Stimulated activated CD4-positive, alpha-beta T cell treated with anti-CD3 and anti-CD28 coated beads, Interleukin-12 subunit alpha, Interleukin-12 subunit beta, amount 100 ng/mL, for 48 hours (primary cell): ENCODE results near the gene CELA2A.

ENCODE experiments used
- DNase-seq, 3 donors: peaks; one replicate each; pipeline ENCODE4 v3.0.0-alpha.2; 2020; ENCODE audit warnings: low read depth in 2 of 3, low spot score in 1 of 3

Gene CELA2A

DNA sequence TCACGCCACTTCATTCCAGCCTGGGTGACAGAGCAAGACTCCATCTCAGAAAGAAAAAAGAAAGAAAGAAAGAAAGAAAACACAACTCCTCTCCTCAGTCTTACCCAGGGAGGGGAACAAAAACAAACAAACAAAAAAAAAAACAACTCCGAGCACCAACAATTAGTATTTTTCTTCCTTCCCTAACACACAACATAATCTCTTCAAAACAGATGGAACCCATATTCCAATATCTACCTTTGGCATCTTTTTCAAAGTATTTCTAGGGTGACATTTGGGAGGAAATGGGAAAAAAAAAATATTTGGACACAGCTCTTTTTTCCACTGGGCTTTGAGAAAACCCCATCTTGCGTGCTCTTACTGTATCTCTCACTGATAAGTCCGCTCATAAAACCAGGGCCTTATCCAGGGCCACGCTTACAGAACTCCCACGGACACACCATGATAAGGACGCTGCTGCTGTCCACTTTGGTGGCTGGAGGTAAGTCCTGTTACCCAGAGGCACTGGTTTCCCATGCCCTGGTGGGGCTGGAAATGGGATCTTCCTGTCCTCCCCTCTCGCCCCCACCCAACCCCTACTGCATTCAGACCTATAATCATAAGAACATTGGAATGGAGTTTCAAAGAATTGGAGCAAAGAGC lies at the start of gene CELA2A:
Gene CELA2A (plus strand): TSS at position 420 of the 642 bp plus-strand sequence. CDS start 22 bp downstream, at position 442.
- no peak for DNase-seq

DNA sequence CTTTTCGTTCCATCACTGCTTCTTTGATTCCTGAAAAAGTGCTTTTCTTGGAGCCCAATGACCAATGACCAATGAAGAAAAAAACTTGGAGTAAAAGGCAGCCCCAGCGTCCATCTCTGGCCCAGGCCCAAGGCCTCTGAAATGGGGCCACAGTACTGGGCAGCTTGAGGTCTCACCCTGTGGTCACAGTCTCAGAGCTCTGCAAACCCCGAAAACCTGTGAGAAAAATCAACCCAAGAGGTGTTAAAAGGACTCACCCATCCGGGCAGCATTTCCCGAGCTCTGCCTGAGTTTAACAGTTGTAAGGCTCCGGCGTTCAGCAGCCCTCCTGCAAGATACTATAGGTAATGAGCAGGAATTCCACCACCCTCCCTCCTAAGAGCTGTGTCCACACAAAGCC lies 49.0 kb upstream of the CELA2A start:
- no peak for DNase-seq

DNA sequence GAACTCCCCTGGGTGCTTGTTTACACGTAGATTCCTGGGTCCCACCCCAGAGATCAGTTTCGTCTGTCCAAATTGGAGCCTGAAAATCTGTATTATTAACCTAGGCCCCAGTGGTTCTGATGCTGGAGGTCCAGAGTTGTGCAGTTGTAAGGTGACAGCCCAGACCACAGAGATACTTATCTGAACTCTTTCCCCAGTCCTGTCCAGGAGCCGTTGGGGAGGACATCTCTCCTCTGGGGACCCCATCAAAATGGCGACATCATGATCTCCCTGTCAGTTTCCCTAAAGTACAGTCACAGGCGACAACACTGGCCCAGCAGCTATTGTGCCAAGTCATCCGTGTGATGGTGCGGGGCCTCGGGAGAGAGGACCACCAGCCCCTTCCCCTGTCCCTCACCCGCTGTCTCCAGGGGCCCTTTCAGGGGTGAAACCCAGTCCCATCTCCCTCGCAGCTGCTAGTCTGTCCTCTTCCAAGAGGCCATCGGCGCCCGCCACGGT lies 47.6 kb upstream of the CELA2A start:
- no peak for DNase-seq

DNA sequence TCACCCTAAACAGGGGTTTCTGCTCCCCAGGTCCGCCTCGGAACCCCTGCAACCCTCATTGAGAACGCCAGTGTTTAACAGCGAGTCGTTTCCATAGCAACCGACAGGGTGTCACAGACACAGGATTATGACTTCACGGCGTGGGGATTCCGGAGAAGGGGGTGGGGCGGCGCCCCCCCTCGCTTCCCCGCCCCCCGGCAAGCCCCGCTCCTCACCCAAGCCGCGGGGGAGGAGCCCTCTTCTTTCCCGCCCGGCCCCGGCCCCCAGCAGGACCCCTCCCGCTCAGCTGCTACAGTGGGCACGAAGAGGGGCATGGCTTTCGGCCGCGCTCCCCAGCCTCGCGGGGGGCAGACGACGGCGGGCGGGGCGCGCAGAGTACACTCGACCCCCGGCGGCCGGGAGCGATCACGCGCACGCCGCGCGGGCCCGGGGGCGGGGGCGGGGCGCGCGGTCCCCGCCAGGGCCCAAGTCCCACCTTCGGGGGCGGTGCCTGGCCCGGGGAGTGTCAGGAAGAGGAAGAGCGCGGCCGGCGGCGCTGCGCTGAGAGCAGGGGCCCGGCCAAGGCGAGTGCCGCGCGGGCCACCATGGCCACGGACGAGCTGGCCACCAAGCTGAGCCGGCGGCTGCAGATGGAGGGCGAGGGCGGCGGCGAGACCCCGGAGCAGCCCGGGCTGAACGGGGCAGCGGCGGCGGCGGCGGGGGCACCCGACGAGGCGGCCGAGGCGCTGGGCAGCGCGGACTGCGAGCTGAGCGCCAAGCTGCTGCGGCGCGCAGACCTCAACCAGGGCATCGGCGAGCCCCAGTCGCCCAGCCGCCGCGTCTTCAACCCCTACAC lies 46.9 kb upstream of the CELA2A start, which contains the start of gene EFHD2:
Gene EFHD2 (plus strand): TSS at position 501 of the 835 bp plus-strand sequence. CDS start 84 bp downstream, at position 585.
- peak; percentile 55 to 82 (median 71) for DNase-seq

DNA sequence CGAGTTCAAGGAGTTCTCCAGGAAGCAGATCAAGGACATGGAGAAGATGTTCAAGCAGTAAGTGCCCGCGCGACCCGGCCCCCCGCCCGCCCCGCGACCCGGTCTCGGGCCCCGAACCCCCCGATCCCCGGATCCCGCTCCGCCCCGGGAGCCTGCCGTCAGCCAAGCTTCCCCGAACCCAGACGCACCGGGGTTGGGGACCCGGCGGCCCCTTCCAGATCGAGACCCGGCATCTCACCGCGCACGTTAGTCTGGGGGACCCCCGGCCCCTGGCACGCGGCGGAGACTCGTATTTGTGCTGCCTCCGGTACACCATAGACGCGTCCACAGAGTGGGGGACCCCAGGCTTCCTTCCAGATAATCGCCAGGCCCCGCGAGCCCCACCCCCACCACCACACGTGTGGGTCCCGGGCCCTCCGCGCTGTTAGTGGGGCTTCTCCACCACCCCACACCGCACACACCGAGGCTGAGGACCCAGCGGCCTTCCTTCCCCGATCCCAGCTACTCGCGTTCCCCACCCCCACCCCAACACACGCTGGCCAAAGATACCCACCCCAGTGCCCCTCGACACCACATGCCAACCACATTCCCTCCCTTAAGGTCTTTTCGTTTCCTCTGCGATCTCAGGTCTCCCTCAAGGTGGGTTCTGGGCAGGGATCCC lies 46.2 kb upstream of the CELA2A start:
- DNase-seq: no peak

DNA sequence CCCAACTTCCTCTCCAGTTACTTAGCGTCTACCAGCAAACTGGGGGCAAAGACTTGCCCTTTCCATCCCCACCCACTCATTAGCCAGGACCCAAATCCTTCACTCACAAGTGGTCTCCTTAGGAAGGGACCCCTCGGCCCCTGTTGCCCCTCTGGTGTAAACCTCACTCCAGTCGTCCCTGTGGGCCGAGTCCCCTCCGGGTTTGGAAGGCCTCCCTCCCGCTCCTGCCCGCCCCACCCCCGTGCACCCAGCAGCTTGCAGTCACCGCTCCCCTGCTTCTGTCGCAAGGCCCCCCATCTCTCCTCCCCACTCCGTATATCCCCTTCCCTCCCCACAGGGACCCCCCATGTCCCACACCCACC lies 45.7 kb upstream of the CELA2A start:
- DNase-seq: no peak

DNA sequence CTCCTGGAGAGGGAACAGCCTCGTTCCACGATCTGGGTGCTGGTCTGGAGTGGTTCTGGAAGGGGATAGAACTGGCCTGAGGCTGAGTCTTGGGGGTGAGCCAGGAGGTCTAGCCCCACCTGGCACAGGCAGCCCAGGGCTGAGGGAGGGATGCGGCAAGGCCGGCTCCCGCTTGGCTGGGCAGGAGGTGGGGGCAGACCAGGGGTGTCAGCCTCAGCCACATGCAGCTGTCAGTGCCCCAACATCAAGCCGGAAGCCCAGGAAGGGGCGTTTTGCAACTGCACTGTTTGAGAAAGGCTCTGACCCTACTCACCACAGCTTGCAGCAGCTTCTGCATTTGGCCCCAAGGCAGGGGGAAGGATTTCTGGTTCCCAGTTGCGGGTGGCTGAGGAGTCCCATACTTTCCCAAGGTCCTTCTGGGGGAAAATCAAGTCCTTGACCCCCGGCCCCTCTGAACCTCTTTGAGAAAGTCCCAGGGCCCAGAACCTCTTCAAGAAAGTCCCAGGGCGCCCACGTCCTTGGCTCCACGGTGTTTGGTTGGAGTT lies 44.9 kb upstream of the CELA2A start:
- no peak for DNase-seq

DNA sequence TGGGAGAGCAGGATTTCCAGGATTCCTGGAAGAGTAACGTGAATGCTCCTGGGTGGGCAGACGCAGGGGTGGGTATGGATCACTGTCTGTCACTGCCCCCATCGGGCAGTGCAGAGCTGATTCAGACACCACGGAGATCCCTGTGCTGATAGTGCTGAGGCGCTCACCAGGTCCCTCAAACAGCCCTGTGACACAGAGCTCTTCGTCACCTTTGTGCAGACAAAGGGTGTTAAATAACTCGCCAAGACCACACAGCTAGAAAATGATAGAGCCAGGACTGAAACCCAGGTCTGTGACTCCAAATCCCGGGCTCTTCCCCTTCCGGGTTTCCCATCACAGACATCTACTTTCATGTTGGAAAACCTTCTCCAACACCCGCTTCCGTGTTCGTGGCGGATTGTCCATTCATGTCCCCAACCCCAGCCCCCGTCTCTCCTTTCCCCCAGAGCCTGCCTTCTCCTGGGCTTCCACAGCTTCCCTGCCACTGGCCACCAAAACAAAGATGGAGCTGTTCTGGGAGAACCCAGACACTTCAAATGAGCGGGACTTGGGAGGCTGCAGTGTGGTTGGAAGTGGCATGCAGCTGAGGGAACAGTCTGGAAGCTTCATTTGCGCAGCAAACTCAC lies 44.2 kb upstream of the CELA2A start:
- no peak for DNase-seq

DNA sequence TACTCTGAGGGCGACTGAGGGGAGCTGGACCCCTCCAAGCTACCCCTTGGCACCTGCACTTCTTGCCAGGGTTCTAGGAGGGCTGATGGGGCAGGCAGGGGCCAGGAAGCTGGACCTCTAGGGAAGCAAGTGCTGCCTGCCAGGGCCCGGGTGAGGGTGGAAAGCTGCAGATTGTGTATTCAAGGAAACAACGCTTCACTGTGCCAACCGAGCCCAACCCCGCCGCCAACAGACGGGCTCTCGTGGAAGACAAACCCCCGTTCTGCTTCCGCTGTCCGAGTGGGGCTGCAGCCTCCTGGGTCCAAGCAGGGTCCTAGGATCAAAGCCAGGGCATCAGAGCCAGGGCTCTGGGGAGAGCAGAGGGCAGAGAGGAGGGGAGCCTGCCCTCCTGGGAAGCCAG lies 43.7 kb upstream of the CELA2A start:
- DNase-seq: no peak

DNA sequence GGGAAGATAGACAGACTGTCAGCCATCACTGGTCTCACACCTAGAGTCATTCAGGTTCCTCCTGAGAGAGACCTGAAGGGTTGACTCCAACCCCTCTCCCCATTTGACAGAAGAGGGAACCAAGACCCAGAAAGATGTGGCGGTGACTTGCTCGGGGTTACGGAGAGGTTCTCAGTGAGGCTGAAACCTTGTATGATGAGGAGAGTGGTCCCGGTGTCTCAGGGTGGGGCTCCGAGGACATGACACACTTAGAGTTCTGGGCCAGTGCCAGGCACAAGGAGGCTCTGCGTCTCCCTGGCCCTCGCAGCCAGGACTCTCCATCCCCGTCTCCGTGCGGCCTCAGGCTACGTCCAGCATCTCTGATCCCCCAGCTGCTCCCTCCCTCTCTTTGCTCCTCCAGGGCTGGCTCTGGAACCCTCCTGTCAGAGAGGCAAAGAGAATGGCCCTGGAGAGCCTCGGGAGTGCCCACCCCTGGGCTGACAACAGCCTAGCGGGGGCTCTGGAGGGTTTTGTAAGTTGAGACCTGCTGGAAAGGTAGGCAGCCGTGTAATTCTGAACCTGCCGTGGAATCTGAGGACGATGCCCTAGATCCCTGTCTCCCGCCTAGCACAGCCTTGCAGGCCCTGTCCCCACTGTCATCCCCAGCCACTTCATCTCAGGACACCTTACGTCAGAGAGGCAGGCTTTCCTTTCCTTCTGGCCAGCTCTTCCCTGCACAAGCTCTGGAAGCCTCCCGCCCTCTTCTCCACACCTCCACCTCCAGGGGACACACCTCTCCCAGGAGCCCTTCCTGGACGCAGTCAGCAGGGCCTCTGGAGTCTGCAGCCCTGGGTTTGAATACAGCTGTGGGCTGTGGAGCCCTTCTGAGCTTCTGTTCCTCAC lies 42.7 kb upstream of the CELA2A start:
- DNase-seq: no peak

DNA sequence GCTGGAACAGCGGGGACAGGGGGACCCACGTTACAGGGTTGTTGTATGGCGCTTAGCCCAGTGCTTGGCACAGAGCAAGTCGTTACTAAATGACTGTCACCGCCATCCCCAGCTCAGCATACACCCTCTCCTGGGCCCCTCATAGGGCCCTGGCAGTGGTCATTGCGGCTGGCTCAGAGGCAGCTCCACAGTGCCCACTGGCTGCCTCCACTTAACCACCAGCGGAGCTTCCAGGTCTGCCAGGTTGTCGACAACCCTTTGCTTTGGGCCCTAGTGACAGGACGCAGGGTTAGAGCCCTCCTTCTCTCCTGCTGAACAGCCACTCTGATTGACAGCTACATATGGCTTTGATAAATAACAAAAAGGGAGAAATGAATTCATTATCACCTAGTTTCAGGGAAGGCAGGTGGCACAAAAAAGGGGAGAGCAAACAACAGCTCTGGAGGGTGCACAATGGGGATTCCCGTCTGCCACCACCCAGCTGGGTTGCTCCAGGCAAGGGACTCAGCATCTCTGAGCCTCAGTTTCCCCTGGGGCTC lies 42.0 kb upstream of the CELA2A start:
- no peak for DNase-seq

DNA sequence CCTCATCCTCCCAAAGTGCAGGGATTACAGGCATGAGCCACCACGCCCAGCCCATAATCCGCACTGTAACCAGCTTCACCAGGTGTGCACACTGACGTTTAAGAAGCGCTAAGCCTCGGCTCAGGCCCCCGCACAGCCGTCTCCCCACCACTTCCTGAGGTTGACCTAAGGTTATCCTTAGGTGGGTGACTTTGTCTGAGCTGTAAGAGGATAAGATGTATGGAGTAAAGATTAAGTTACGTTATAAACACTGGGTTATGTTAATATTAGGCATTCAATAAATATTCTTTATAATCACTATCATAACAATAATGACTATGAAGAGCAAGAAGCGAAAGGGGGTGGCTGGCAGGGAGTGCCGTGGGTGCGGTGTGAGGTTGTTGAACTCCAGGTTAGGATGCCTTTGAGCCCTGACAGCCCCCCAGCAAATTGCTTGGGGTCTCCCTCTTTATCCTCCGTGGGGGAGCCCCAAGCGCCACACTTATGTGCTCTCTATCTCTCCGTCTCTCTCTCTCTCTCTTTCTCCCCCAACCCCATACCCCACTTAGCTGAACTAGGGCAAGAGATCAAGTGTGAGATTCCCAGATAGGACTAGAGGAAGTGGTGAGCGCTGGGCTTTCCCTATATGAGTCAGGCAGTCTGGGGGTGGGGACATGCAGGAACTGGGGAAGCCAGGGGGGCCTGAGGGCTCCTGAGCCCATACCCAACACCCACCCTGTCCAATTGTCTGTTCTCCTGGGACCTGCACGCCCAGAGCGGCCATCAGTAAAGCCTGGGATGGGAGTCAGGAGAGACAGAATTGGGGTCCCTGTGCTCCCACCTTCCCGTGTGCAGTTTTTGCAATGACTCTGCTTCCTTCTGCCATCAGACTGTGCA lies 39.2 kb upstream of the CELA2A start:
- DNase-seq: no peak

DNA sequence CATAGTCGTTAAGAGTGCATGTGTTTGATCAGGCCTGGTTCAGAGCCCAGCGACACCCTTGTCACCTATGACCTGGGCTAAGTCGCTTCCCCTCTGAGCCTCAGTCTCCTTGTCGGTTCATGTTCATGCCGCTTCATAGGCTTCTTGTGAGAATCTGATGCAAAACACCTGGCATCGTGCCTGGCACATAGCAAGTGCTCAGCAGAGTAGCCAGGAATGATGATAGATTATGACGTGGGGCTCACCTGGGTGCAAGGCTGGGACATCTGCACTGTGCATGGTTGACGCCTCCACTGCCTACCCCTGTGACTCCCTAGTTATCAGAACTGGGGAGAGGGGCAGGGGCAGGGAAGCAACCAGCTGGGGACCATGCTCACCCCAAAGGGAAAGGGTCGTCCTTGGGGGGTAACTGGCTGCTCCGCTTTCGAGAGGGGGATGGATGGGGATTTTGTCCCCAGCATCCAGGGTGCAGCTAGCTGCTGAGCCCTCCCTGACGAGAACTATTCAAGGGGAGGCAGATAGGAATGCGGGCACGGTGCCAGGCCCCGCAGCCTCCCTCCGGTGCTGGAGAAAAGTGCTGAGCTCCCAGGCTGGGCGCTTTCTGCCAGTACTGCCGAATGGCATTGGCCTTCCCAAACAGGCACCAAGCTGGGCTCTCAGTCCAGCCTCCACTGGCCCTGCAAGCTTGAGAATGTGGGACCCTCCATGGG lies 37.6 kb upstream of the CELA2A start:
- DNase-seq: no peak

DNA sequence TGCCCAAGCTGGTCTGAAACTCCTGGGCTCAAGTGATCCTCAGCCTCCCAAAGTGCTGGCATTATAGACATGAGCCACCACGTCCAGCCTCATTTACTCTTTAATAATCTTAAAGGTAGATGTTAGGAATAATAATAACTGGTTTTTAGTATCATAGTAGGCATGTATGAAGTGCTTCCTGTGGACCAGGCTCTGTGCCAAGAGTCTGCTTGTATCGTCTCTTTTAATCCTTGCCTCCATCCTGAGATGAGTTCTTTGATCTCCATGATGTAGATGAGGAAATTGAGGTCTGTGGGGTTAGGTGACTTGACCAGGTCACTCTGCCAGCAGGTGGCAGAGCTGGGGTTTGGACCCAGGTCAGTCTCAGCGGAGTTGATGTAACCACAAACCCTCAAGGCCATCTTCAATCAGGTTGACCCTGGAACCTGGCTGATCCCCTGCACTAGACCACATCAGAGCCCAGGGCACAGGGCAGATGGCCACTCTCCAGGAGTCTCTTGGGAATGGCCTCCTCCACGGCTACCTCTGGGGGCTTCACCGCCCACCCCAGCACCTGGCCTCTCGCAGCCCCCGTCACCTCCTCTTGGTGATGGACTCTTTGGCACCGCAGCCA lies 35.6 kb upstream of the CELA2A start:
- DNase-seq: no peak

DNA sequence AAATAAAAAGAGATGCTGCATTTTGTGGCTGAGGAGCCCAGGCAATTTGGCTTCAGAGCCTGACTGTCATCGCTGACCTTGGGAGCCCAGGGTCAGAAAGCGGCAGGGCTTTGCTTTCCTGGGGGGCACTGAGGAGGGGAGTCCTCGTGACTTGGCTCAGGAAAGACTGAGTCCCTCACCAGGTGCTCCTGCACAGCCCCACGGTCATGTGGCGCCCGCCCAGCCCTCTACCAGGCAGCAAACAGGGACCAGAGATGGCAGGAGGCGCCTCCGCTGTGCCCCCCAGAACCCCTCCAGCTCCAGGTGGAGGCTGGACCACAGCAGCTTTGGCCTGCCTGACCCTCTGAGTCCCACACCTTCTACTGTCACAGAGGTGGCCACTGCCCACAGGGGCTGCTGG lies 33.7 kb upstream of the CELA2A start:
- DNase-seq: no peak

DNA sequence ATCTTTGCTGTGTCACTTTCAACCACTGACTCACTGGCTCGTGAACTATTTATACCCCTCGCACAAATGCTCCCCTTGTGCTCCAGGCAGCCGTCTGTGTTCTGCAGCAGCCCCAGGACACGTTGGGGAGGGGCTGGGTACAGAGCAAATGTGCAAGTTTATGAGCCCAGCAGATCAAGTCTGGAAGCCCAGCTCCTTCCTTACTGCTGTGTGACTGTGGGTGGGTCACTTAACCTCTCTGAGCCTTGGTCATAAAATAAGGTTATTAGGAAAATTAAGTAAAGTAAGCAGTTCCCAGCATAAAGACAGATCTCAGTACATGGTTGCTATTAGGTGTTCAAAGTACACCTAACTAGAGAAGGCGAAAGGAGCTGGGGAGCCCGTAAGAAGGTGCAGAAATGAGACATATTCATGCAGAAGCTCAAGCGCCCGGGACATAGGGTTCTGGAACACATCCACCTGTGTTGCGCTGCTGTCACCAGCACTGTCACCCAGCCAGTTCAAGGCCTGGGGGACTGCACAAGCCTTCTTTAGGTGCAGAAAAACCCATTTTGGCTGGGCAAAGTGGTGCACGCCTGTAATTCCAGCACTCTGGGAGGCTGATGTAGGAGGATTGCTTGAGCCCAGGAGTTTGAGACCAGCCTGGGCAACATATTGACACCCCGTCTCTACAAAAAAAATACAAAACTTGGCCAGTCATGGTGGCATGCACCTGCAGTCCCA lies 33.0 kb upstream of the CELA2A start:
- DNase-seq: no peak

DNA sequence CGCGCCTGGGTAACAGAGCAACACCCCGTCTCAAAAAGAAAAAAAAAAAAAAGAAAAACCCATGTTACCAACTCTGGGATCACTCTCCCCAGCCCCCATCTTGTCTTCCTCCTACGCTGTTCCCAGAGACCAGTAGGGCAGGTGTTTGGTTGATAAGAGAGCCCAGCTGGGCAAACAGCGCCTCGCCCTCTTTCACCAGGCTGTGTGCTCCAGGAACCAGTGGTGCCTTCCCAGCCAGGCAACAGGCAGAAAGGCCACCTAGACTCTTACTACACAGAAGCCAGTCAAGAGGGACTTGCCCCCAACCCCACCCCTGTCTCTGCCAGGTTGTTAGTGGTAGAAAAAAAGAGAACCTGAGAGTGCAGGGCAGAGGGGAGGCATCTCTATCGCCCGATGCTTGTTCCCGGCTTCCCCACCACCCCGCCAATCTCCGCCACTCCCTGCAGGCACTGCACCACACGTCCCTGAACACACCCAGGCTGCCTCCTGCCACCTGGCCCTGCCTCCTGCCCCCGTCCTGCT lies 32.3 kb upstream of the CELA2A start:
- DNase-seq: no peak
